ENCODE results near the gene LAMTOR1. TPM values are rescaled to one million over a fixed set of nuclear protein-coding genes. Genes with fewer than 3 reads are reported as not detected.

LAMTOR1 gene
- total RNA-seq, 6 experiments from 2014 or later: 131 to 170 (median 145) TPM

DNA sequence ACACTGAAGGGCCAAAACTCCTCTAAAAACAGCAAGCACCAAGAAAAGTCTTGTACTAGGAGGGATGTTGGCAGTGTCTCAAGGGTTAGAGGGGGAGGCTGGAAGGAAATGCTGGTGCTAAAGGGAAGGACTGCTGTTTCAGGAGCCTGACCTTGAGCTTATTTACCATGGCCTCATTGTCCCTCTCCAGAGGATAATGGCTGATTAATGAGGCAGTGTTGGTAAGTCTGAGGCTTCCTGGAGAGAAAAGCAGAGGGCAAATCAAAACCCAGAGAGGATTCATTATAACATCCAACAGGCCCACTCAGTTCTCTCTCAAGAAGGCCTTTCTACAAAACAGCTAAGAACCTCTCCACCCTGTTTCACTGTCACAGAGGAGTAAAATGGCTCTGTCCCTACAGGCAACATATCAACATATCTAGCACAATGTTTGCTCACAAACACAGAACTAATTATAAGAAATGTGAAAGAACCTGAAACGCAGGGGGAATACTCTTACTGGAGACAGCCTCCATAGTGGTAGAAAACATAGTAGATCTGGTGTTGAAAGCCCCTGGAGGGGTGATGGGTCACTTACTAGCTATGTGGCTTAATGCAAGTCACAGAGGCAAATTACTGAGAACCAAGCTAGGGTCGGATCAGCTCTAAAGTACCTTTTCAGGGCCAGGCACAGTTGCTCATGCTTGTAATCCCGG is 54.2 kb downstream of the LAMTOR1 start:
- H3K27me3 Mint-ChIP-seq (ENCODE audit: insufficient read depth): no peaks in the 10 kb centered on the region
- TF ChIP-seq, protein P1, sequence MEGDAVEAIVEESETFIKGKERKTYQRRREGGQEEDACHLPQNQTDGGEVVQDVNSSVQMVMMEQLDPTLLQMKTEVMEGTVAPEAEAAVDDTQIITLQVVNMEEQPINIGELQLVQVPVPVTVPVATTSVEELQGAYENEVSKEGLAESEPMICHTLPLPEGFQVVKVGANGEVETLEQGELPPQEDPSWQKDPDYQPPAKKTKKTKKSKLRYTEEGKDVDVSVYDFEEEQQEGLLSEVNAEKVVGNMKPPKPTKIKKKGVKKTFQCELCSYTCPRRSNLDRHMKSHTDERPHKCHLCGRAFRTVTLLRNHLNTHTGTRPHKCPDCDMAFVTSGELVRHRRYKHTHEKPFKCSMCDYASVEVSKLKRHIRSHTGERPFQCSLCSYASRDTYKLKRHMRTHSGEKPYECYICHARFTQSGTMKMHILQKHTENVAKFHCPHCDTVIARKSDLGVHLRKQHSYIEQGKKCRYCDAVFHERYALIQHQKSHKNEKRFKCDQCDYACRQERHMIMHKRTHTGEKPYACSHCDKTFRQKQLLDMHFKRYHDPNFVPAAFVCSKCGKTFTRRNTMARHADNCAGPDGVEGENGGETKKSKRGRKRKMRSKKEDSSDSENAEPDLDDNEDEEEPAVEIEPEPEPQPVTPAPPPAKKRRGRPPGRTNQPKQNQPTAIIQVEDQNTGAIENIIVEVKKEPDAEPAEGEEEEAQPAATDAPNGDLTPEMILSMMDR (IDR thresholded peaks at IDR 0.05): no peak
- H3K36me3 Mint-ChIP-seq (ENCODE audit: low read depth): no peaks in the 10 kb centered on the region; the same call in 1 of the 2 replicates
- DNase-seq: no peak
- peaks cover 9% of the 10 kb centered on the region for H3K4me1 Mint-ChIP-seq (ENCODE audit: low read depth)
- H3K27ac Mint-ChIP-seq: peak overlapping the region; percentile 8
- H3K4me3 Mint-ChIP-seq: no peak overlapping the region
- no peaks in the 10 kb centered on the region for H3K9me3 Mint-ChIP-seq

Small RNAs within 50 kb of the gene (microRNA-seq; reads per million reads assigned to microRNA genes)
- not detected for gene MIR3165

Other genes starting within 250 kb of the LAMTOR1 start
- not detected for gene DEFB131B, start 224.8 kb downstream of the LAMTOR1 start, total RNA-seq (2021; fragmentation: NEBNext Ultra II Directional; extraction: Animal tissue kit (Norgen Biotek cat#: 25700))
- 1 to 10 TPM; 2.3 to 4.0 (median 3.4) TPM for gene XNDC1N, start 174.7 kb downstream of the LAMTOR1 start, total RNA-seq (2021; fragmentation: NEBNext Ultra II Directional; extraction: Animal tissue kit (Norgen Biotek cat#: 25700))
- 10 to 100 TPM; 36.7 to 41.6 (median 38.7) TPM for gene RNF121, start 174.3 kb downstream of the LAMTOR1 start, total RNA-seq (2021; fragmentation: NEBNext Ultra II Directional; extraction: Animal tissue kit (Norgen Biotek cat#: 25700))
- gene IL18BP, start 104.4 kb downstream of the LAMTOR1 start, total RNA-seq (2021; fragmentation: NEBNext Ultra II Directional; extraction: Animal tissue kit (Norgen Biotek cat#: 25700)): 1 to 10 TPM; 1.5 to 2.3 (median 1.8) TPM
- 100 to 1,000 TPM; 127 to 148 (median 137) TPM for gene NUMA1, start 22.8 kb downstream of the LAMTOR1 start, total RNA-seq (2021; fragmentation: NEBNext Ultra II Directional; extraction: Animal tissue kit (Norgen Biotek cat#: 25700))
- 10 to 100 TPM in 1 of 6 experiments, 1 to 10 TPM in 5; 7.4 to 12.4 (median 8.5) TPM for gene LRRC51, start 22.4 kb downstream of the LAMTOR1 start, total RNA-seq (2021; fragmentation: NEBNext Ultra II Directional; extraction: Animal tissue kit (Norgen Biotek cat#: 25700))
- not detected for gene TOMT, start 2.6 kb upstream of the LAMTOR1 start, total RNA-seq (2021; fragmentation: NEBNext Ultra II Directional; extraction: Animal tissue kit (Norgen Biotek cat#: 25700))
- gene ANAPC15, start 9.4 kb upstream of the LAMTOR1 start, total RNA-seq (2021; fragmentation: NEBNext Ultra II Directional; extraction: Animal tissue kit (Norgen Biotek cat#: 25700)): 100 to 1,000 TPM in 3 of 6 experiments, 10 to 100 TPM in 3; 83.0 to 119 (median 95.8) TPM
- gene FOLR3, start 32.4 kb upstream of the LAMTOR1 start, total RNA-seq (2021; fragmentation: NEBNext Ultra II Directional; extraction: Animal tissue kit (Norgen Biotek cat#: 25700)): 10 to 100 TPM in 4 of 6 experiments, 1 to 10 TPM in 2; 9.1 to 13.7 (median 10.9) TPM
- gene FOLR1, start 88.8 kb upstream of the LAMTOR1 start, total RNA-seq (2021; fragmentation: NEBNext Ultra II Directional; extraction: Animal tissue kit (Norgen Biotek cat#: 25700)): under 1 TPM in 4 of 6 experiments, not detected in 2; 0.20 to 0.48 (median 0.38) TPM
- not detected for gene FOLR2, start 113.5 kb upstream of the LAMTOR1 start, total RNA-seq (2021; fragmentation: NEBNext Ultra II Directional; extraction: Animal tissue kit (Norgen Biotek cat#: 25700))
- gene INPPL1, start 121.5 kb upstream of the LAMTOR1 start, total RNA-seq (2021; fragmentation: NEBNext Ultra II Directional; extraction: Animal tissue kit (Norgen Biotek cat#: 25700)): 100 to 1,000 TPM; 181 to 228 (median 212) TPM
- not detected for gene PHOX2A, start 140.9 kb upstream of the LAMTOR1 start, total RNA-seq (2021; fragmentation: NEBNext Ultra II Directional; extraction: Animal tissue kit (Norgen Biotek cat#: 25700))

All from HFFc6 (cell line).